ENCODE measurements around the gene CFAP141. TPM values are rescaled to one million over a fixed set of nuclear protein-coding genes. Genes with fewer than 3 reads are reported as not detected.
A peak's percentile ranks its signal among the peaks of the same experiment; 100 is the strongest.

The CFAP141 gene
- total and polyA plus RNA-seq, 2 of the 4 experiments (the other 2 are of a cell fraction) = not detected

DNA sequence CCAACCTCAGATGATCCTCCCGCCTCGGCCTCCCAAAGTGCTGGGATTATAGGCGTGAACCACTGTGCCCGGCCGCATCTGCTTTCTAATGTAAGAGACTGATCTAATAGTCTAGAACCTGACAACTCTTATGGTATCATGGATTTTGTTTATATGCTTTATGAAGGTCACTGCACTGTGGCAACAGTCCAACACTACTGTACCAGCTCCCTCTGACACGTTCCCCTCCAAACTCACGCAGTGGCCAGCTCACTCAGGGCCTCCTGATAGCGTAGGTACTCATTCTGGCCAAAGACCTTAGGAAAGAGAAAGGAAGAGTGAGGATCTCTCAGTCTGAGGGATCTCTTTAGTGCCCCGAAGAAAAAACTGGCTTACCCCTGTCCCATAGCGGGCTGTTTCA, 6.0 kb upstream of the CFAP141 start:
- Histone ChIP-seq H3K36me3 (ENCODE audit: control insufficient read depth, insufficient read depth, low read length) (peaks cover 44% of the 10 kb centered on the region), H2AK5ac (ENCODE audit: low read depth, low read length) (no peak overlapping the region), H4K8ac (ENCODE audit: low read depth in 2 of 2, low read length in 2 of 2) (no peak overlapping the region), H2AK9ac (replicated peaks; ENCODE audit: low read depth, low read length, poor library complexity) (peak overlapping the region; percentile 15), H4K5ac (ENCODE audit: low read depth, low read length) (no peak overlapping the region), H4K91ac (ENCODE audit: insufficient read depth, low read depth, low read length) (no peak overlapping the region), H2BK20ac (ENCODE audit: low read depth, low read length) (no peak overlapping the region), H3K23ac (ENCODE audit: low read depth, low read length) (no peak overlapping the region; the same call in 1 of the 2 replicates), H2BK5ac (ENCODE audit: low read depth, low read length, poor library complexity, severe bottlenecking) (no peak overlapping the region), H3K79me1 (ENCODE audit: low read depth in 1 of 2, low read length in 2 of 2) (peaks cover 16 to 43% of the 10 kb centered on the region in 2 experiments), H3K27ac (ENCODE audit: insufficient read depth, low read length) (no peak overlapping the region), H3K4me3 (ENCODE audit: insufficient read depth, low read depth, low read length) (no peak overlapping the region), H2AFZ (replicated peaks; ENCODE audit: low read length, poor library complexity) (no peak overlapping the region), H3K27me3 (ENCODE audit: control insufficient read depth, insufficient read depth, low read length) (no peaks in the 10 kb centered on the region), H3K9ac (ENCODE audit: low read depth, low read length) (no peak overlapping the region), H3K18ac (ENCODE audit: low read depth, low read length) (no peak overlapping the region), H3K4me1 (ENCODE audit: control insufficient read depth, insufficient read depth, low read length) (peaks cover 6% of the 10 kb centered on the region; the same call in 1 of the 2 replicates), H4K20me1 (ENCODE audit: insufficient read depth, low read length) (peaks cover 4% of the 10 kb centered on the region), H3K4ac (ENCODE audit: low read depth, low read length) (no peak overlapping the region), H3K14ac (replicated peaks; ENCODE audit: low read depth, low read length) (no peak overlapping the region), H3K56ac (ENCODE audit: extremely low read depth, insufficient read depth, low read length) (no peak overlapping the region), H3K9me3 (ENCODE audit: control insufficient read depth, insufficient read depth, low read length) (no peaks in the 10 kb centered on the region), H2BK15ac (ENCODE audit: low read depth, low read length) (no peak overlapping the region), H3K9me1 (ENCODE audit: insufficient read depth, low read length) (peaks cover 3% of the 10 kb centered on the region), H3K4me2 (ENCODE audit: low read depth, low read length) (no peak overlapping the region), H2BK120ac (ENCODE audit: low read depth, low read length) (no peak overlapping the region)
- 100% methylated on average over 2 of the region's 10 CpGs; no CpG with 5 or more reads in 1 of the 2 experiments for WGBS, 2 experiments (ENCODE audit: extremely low coverage in 2 of 2, insufficient read length in 1 of 2)
- CTCF ChIA-PET = no interaction called here
- intact Hi-C loops (cut with micrococcal nuclease) = no loop called here
- BruUV-seq (replicated peaks) = no TSS peak
- ATAC-seq (ENCODE audit: low read depth) (no peak), DNase-seq (no peak)
- dilution Hi-C loops (cut with HindIII; ENCODE audit: low sequenced_read_pairs, unreplicated experiment) = no loop called here
- TF ChIP-seq NFE2L2 (IDR thresholded peaks at IDR 0.05; ENCODE audit: low read depth, low read length) (no peak), ELK1 (IDR thresholded peaks at IDR 0.05; ENCODE audit: borderline replicate concordance, low read depth, low read length) (no peak), SMC3 (IDR thresholded peaks at IDR 0.05; ENCODE audit: low read depth, low read length) (no peak), POLR2A (IDR thresholded peaks at IDR 0.05; ENCODE audit: low read depth, low read length) (no peak), RCOR1 (IDR thresholded peaks at IDR 0.05; ENCODE audit: insufficient replicate concordance, low read length) (no peak), MXI1 (IDR thresholded peaks at IDR 0.05; ENCODE audit: borderline replicate concordance, low read depth, low read length) (no peak), MAZ (IDR thresholded peaks at IDR 0.05; ENCODE audit: borderline replicate concordance, low read depth, low read length) (no peak), BHLHE40 (IDR thresholded peaks at IDR 0.05; ENCODE audit: low read depth, low read length) (no peak), CHD1 (IDR thresholded peaks at IDR 0.05; ENCODE audit: low read depth, low read length) (no peak), FOS (IDR thresholded peaks at IDR 0.05; ENCODE audit: low read depth, low read length) (no peak), RAD21 (IDR thresholded peaks at IDR 0.05; ENCODE audit: low read length) (no peak), CEBPB (IDR thresholded peaks at IDR 0.05; ENCODE audit: low read depth, low read length) (no peak), RFX5 (IDR thresholded peaks at IDR 0.05; ENCODE audit: low read depth, low read length) (no peak), MAFK (IDR thresholded peaks at IDR 0.05; ENCODE audit: low read depth, low read length) (no peak)
- TF ChIP-seq, protein P1, sequence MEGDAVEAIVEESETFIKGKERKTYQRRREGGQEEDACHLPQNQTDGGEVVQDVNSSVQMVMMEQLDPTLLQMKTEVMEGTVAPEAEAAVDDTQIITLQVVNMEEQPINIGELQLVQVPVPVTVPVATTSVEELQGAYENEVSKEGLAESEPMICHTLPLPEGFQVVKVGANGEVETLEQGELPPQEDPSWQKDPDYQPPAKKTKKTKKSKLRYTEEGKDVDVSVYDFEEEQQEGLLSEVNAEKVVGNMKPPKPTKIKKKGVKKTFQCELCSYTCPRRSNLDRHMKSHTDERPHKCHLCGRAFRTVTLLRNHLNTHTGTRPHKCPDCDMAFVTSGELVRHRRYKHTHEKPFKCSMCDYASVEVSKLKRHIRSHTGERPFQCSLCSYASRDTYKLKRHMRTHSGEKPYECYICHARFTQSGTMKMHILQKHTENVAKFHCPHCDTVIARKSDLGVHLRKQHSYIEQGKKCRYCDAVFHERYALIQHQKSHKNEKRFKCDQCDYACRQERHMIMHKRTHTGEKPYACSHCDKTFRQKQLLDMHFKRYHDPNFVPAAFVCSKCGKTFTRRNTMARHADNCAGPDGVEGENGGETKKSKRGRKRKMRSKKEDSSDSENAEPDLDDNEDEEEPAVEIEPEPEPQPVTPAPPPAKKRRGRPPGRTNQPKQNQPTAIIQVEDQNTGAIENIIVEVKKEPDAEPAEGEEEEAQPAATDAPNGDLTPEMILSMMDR (conservative IDR thresholded peaks at IDR 0.05; ENCODE audit: low read depth, low read length) = no peak
- TF ChIP-seq, protein P2, sequence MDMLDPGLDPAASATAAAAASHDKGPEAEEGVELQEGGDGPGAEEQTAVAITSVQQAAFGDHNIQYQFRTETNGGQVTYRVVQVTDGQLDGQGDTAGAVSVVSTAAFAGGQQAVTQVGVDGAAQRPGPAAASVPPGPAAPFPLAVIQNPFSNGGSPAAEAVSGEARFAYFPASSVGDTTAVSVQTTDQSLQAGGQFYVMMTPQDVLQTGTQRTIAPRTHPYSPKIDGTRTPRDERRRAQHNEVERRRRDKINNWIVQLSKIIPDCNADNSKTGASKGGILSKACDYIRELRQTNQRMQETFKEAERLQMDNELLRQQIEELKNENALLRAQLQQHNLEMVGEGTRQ (IDR thresholded peaks at IDR 0.05; ENCODE audit: low read depth, low read length) = no peak
- POLR2A ChIA-PET (ENCODE audit: unreplicated experiment) = no interaction called here
- in situ Hi-C loops (cut with MboI; ENCODE audit: low sequenced_read_pairs) = no loop called here
